NCI-H2196 treated with DMSO at 0.1 percent for 48 hours (cell line): Measurements from ENCODE around the gene CETN3.

ENCODE experiments used
- DNase-seq: peaks from one replicate; lab custom pipeline; 2025; ENCODE audit not compliant: unreplicated experiment; lab: John Stamatoyannopoulos, UW

CETN3 gene

DNA sequence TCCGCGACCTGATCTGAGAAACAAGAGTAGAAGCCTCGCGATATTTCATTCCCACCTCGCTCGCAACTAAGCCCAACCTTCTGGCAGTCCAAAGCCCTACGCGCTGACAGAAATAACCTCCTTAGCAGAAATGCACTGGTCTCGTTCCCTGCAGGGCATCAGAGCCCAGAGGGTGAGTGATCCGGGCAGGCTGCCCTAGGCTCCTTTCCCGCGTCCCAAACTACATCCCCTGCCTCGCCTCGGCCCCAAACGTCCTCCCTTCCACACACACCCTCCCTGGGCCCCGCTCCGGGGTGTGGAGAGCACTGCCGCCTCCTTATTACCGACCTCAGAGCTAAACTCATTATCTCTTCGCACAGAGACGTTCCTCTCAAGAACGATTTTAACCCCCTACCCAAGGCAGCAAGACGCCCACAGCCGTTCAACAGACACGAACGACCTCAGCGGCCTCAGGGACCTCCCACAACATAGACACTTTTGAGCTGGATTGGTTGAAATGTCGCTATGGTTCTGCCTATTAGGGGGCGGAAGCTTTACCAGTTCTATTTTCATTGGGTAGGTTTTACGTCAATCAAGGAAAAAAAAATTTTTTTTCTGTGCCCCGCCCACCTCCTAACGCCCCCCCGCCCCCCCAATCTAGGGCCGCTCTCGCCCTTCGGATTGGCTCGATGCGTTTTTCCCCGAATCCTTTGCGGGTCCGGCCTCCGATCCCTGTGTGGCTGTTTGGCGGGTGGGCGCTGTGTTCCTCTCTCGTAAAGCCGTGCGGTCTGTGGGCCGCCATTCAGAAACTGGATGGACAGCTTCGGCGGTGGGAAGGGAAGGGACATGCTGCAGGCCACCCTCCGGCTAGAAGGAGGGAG, at the start of gene CETN3:
Gene CETN3, minus strand, starts transcription at position 439 of the 860 bp plus-strand sequence. Its CDS starts 95 bp downstream, at position 344.
- peak; percentile 91 for DNase-seq

GRCh38 chr5:90446961-90447360, 37.4 kb upstream of the CETN3 start:
- DNase-seq: no peak

- DNase-seq: no peak
Observed at GRCh38 chr5:90440644-90441043, 31.1 kb upstream of the CETN3 start.

- no peak for DNase-seq
Observed at GRCh38 chr5:90438100-90438499, 28.5 kb upstream of the CETN3 start.

GRCh38 chr5:90437663-90438062, 28.1 kb upstream of the CETN3 start:
- no peak for DNase-seq

DNA sequence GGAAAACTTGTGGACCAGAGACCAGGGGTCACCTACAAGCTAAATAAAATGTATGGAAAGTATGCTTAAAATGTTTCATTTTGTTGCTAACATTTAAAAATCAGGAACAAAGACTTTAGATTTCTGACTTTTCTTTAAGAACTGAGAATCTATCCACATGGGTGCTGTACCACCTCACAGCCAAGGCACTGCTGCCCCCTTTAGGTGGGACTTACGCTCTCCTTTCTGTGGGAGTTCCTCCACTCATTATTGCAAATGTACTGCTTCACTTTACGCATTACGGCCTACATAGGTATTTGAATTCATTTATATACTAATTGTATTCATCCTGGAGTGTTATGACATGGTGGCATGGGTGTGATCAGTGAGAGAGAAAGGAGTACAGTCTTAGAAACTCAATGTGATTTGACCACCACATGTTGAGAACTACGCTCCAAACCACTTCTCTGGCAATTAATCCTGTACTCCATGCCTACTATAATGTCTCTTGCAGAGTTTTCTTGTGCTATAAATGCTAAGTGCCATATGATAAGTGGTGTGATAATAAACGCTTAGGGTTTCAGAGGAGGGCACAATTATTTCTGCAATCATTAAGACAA, 24.7 kb upstream of the CETN3 start:
- DNase-seq: no peak

DNA sequence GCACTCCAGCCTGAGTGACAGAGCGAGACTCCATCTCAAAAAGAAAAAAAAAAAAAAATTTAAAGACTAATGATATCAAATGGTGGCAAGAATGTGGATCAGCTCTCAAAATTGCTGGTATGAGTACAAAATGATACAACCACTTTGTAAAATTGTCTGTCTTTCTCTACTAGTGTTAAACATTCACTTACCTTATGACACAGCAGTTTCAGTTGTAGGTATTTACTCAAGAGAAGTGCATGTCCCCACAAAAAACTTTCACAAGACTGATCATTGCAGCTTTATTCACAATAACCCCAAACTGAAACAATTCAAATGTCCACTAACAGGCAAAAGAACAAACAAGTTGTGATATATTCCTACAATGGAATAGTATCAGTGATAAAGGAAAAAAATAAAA, 14.7 kb upstream of the CETN3 start:
- no peak for DNase-seq

DNA sequence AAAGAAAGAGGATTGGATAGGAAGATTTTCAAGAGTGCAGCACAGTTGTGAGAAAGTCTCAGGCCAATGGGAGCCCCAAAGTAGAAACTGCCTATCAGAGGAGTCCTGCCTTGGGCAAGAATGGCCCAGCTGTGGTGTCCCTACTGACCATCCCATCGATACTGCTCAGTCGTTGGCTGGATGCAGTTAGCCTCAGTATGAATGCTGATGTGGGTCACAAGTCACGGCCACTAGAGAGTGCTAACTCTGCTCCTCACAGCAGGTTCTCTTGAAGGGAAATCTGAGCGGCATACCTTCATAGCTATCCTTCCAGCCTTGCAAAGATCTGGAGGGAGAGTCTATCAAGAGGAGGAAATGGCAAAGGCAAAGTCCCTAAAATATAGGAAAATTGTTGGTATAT, 11.6 kb upstream of the CETN3 start:
- no peak for DNase-seq

DNA sequence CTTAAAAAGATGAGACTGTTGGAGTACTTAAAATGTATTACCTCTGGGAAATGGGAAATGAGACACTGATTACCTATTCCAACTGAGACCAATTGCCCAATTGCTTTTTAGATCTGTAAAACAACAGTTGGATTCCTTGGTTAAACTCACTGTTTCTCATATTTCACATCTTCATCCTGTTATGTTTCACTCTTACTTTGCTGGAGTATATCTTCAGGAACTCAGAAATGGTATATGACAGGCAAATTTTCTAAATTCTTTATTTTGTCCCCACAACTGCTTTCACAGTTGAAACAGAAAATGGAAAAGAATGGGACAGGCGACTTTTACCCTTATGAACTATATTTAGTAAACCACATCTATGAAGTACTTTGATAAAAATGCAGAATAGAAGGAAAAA, 8.7 kb upstream of the CETN3 start:
- DNase-seq: no peak

DNA sequence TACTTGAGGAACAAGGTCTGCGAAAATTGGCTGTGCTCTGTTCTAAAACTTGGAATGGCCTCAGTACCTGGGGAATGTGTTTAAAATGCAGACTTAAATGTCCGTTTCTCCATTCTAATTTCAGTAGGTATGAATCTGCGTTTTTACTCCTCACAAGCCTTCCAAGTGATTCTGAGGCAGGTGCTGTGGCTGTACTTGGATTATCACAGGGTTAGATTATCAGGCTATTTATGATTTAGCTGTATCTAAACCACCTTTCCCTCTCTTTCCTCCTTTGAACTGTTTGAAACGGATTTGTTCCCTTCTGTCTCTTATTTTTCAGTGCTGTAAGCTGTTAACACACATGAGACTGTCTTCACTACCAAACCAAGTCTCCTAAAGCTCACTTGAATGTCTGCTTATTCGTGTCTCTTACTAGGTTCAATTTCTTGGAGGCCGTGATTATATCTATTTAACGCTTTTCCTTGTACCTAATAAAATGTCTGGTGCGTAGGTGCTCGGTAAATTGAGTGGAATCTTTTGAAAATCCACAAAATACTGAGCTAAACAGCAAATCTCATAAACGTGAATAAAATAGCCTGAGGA, 714 bp upstream of the CETN3 start:
- no peak for DNase-seq

DNA sequence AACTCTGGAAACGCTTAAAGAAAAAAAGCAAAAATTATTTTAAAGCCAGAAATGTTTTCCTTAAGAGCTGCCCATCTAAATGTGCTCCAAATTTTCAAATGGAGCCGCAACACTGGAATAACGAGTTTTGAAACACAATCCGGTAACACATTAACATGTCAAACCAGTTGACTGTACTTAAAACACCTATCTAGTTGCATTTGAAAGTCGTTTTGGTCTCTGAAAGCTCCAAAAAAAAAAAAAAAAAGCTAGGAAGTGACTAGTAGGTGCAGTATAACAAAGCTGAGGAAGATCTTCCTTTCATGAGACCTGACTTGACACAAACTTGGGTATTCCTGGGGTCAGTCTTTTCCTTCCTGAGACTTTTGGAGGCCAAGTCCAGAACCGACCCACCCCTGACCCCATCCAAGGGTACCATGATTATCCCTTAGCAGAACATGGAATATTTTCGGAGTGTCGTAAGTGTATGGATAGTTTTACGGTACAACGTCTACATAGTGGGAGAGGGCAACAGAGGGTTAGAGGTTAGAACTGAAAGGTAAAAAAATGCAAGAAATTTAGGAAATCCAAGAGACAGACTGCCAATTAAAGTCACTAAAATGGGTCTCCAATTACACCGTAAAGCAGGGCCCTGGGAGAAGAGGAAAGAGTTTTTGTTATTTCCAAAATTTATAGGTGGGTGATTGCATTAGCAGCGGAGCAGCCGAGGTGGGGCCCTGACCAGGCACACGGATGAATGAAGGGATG, 812 bp downstream of the CETN3 start:
- no peak for DNase-seq

DNA sequence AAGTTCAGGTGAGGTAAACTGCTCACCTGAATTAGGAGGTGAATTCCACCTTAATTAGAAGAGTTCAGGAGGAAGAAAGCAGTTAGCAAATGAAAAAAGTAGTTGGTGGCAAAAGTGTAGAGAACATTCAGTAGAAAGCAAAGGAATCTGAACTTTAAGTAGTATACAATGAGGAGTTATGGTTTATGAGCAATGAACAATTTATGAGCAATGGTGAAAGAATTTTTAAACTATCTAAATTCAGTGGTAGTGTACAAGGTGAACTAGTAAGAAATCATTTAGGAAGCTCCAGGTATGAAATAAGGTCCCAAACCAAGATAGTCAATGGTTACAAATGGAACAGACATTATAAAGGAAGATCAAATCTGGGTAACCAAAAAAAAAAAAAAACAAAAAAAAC, 3.1 kb downstream of the CETN3 start:
- DNase-seq: no peak

- no peak for DNase-seq
Observed at GRCh38 chr5:90402521-90403255, 6.9 kb downstream of the CETN3 start.

GRCh38 chr5:90399251-90399650, 10.3 kb downstream of the CETN3 start:
- DNase-seq: no peak

GRCh38 chr5:90398726-90399125, 10.8 kb downstream of the CETN3 start:
- no peak for DNase-seq

DNA sequence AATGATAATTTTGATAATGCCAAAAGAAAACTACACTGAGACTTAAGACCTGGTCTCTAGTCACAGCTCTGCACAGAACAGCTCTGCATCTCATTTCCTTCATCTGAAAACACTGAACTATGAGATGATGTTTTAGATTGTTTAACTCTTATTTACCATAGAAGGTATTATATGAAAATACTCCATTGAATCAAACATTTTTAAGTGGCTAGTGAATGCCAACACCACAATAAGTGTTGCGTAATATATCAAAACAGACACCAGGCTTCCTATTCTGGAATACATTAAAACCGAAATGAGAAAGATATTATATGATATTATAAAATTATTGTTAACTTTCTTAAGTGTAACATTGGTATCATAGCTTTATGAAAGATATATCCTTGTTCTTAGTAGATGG, 14.6 kb downstream of the CETN3 start:
- no peak for DNase-seq

DNA sequence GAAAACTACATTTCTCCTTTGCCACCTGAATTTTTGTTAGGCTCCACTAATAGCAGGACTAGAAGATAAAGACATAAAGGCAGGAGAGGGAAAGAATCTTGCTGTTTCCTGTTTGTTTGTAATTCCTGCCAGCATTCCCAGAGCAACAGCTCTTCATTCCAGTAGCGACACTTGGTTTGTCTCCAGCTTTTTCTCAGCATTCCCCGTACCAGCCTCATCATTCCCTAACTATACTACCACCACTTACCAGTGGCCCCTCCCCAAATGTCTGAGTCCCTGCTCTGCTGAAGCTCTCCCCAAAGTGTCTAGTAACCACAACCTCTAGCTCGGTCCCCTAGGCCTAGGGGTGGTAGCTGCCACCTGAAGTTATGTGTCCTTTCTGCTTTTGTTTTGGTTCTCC, 18.6 kb downstream of the CETN3 start:
- no peak for DNase-seq

DNA sequence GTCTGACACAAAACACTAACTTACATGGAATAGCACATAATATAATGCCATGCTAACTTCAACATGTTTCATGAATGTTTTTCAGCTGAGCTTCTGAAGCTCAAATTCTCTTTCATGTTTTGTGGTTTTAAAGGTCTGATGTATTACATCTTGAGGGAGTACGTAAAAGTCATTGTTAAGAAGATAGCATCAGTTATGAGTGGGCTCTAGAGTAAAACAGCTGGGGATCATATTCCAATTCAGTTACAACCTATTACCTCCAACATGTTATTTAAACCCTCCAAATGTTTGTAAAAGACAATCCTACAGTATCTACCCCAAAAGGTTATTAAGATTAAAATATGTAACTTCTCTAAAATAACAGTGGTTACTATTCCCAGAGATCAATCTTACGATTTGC, 19.2 kb downstream of the CETN3 start:
- DNase-seq: no peak

GRCh38 chr5:90387508-90387907, 22.0 kb downstream of the CETN3 start:
- DNase-seq: no peak

DNA sequence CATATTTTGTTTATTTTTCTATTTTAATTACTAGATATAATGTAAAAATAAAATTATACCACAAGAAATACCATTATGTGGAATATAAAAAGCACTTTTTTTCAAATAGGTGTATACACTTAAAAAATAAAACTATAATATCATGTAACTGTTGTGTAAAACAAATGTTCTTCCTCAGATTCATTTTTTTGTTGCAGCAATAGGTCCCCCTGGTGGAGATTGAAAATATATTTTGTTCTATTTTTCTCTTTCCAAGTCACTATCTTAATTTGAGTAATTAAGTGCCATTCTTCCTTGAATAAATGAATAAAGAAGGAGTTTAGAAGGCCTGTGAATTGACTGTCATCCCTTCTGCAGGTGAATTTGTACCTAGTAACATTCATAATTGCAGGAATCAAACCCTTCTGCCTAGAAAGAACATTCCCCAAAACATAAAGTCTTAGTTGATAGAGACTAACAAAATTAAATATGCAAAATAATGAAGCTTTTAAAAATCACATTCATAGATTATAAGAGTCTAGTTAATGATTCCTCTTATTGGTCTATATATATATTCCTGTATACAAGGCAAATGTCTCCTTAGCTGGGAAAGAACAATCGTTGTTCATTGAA, 23.4 kb downstream of the CETN3 start:
- no peak for DNase-seq
